Nephron progenitor cell (in vitro differentiated cells): ENCODE results near the gene EIF5B.

ENCODE experiments used
- DNase-seq: peaks from one replicate; pipeline ENCODE4 v3.0.0; 2021
- H3K27ac Mint-ChIP-seq: 2 replicates; pipeline ENCODE4 v1.8.0; 2021; ENCODE audit warnings: mild to moderate bottlenecking, moderate library complexity, mixed read lengths
- H3K27me3 Mint-ChIP-seq: 2 replicates; pipeline ENCODE4 v1.8.0; 2021; ENCODE audit warnings: mild to moderate bottlenecking, low read depth, mixed read lengths; ENCODE audit not compliant: poor library complexity
- H3K36me3 Mint-ChIP-seq: 2 replicates; pipeline ENCODE4 v1.8.0; 2021; ENCODE audit warnings: low read depth, mixed read lengths
- H3K4me1 Mint-ChIP-seq: 2 replicates; pipeline ENCODE4 v1.8.0; 2021; ENCODE audit warnings: mixed read lengths
- H3K4me3 Mint-ChIP-seq: 2 replicates; pipeline ENCODE4 v1.8.0; 2021; ENCODE audit warnings: mild to moderate bottlenecking, moderate library complexity, mixed read lengths
- H3K9me3 Mint-ChIP-seq: 2 replicates; pipeline ENCODE4 v1.8.0; 2021; ENCODE audit warnings: mild to moderate bottlenecking, moderate library complexity, mixed read lengths
- CTCF ChIP-seq: fragments of 200-600 bp; sonication (generic); IDR thresholded peaks from 2 replicates; pipeline ENCODE4 v1.5.0; 2021; ENCODE audit warnings: antibody characterized with exemption

Gene EIF5B

GRCh38 chr2:99433340-99433739, 96.2 kb downstream of the EIF5B start:
- no peak overlapping the region for H3K4me3 Mint-ChIP-seq
- H3K4me1 Mint-ChIP-seq, result no peaks in the 10 kb centered on the region
- peaks cover 51% of the 10 kb centered on the region for H3K36me3 Mint-ChIP-seq
- H3K27me3 Mint-ChIP-seq, result no peaks in the 10 kb centered on the region
- TF ChIP-seq CTCF, result no peak
- no peak for DNase-seq
- H3K27ac Mint-ChIP-seq, result no peak overlapping the region
- H3K9me3 Mint-ChIP-seq, result no peaks in the 10 kb centered on the region

GRCh38 chr2:99436874-99437273, 99.7 kb downstream of the EIF5B start:
- H3K4me3 Mint-ChIP-seq, result no peak overlapping the region
- H3K27ac Mint-ChIP-seq, result no peak overlapping the region
- no peaks in the 10 kb centered on the region for H3K9me3 Mint-ChIP-seq
- TF ChIP-seq CTCF, result no peak
- no peak for DNase-seq
- peaks cover 43% of the 10 kb centered on the region for H3K36me3 Mint-ChIP-seq
- H3K27me3 Mint-ChIP-seq, result no peaks in the 10 kb centered on the region
- no peaks in the 10 kb centered on the region for H3K4me1 Mint-ChIP-seq

- Mint-ChIP-seq H3K4me3 (no peak overlapping the region), H3K27ac (no peak overlapping the region), H3K9me3 (no peaks in the 10 kb centered on the region), H3K27me3 (no peaks in the 10 kb centered on the region), H3K36me3 (peaks cover 54% of the 10 kb centered on the region), H3K4me1 (no peaks in the 10 kb centered on the region)
- no peak for TF ChIP-seq CTCF
- DNase-seq, result no peak
Observed at GRCh38 chr2:99439971-99440505, 102.8 kb downstream of the EIF5B start.

GRCh38 chr2:99442837-99443236, 105.6 kb downstream of the EIF5B start:
- Mint-ChIP-seq H3K27ac (no peak overlapping the region), H3K4me3 (no peak overlapping the region), H3K4me1 (peaks cover 5% of the 10 kb centered on the region), H3K27me3 (no peaks in the 10 kb centered on the region), H3K36me3 (peaks cover 66% of the 10 kb centered on the region), H3K9me3 (no peaks in the 10 kb centered on the region)
- TF ChIP-seq CTCF, result no peak
- no peak for DNase-seq

GRCh38 chr2:99444222-99444621, 107.0 kb downstream of the EIF5B start:
- Mint-ChIP-seq H3K4me1 (peaks cover 5% of the 10 kb centered on the region), H3K9me3 (no peaks in the 10 kb centered on the region), H3K36me3 (peaks cover 67% of the 10 kb centered on the region), H3K27me3 (no peaks in the 10 kb centered on the region), H3K27ac (peak overlapping the region; percentile 55), H3K4me3 (no peak overlapping the region)
- TF ChIP-seq CTCF, result no peak
- DNase-seq, result no peak

- TF ChIP-seq CTCF, result no peak
- H3K4me3 Mint-ChIP-seq, result no peak overlapping the region
- no peaks in the 10 kb centered on the region for H3K27me3 Mint-ChIP-seq
- H3K36me3 Mint-ChIP-seq, result peaks cover 68% of the 10 kb centered on the region
- peak overlapping the region; percentile 72 for H3K27ac Mint-ChIP-seq
- H3K4me1 Mint-ChIP-seq, result peaks cover 6% of the 10 kb centered on the region
- DNase-seq, result no peak
- no peaks in the 10 kb centered on the region for H3K9me3 Mint-ChIP-seq
Observed at GRCh38 chr2:99445065-99445464, 107.9 kb downstream of the EIF5B start.
